ENCODE results near the gene KRT73.

GRCh38 chr12:52564582-52564981 lies 53.8 kb downstream of the KRT73 start:
- TF ChIP-seq TAF1 (conservative IDR thresholded peaks at IDR 0.05) (no peak), RAD21 (IDR thresholded peaks at IDR 0.05) (no peak), HNF4G (IDR thresholded peaks at IDR 0.05) (no peak), CTCF (IDR thresholded peaks at IDR 0.05; ENCODE audit: low read depth, low read length, missing input control) (no peak), EGR1 (IDR thresholded peaks at IDR 0.05; ENCODE audit: low read depth in 2 of 2) (no peak), MAX (IDR thresholded peaks at IDR 0.05) (no peak), JUND (IDR thresholded peaks at IDR 0.05) (no peak), REST (IDR thresholded peaks at IDR 0.05) (no peak), ATF3 (IDR thresholded peaks at IDR 0.05) (no peak), RXRA (IDR thresholded peaks at IDR 0.05) (no peak), GABPA (IDR thresholded peaks at IDR 0.05 in 1 of 2, conservative IDR thresholded peaks at IDR 0.05 in 1 of 2) (no peak), SP1 (IDR thresholded peaks at IDR 0.05) (no peak), ZBTB33 (IDR thresholded peaks at IDR 0.05) (no peak)
